ENCODE results near the gene JAG2. TPM values are rescaled to one million over a fixed set of nuclear protein-coding genes. Genes with fewer than 3 reads are reported as not detected.

Gene JAG2
- total and polyA plus RNA-seq, 2 of the 13 experiments (the other 11 are each of a cell fraction or from before 2014, with no cell fraction given) = 0.04 to 0.16 TPM

DNA sequence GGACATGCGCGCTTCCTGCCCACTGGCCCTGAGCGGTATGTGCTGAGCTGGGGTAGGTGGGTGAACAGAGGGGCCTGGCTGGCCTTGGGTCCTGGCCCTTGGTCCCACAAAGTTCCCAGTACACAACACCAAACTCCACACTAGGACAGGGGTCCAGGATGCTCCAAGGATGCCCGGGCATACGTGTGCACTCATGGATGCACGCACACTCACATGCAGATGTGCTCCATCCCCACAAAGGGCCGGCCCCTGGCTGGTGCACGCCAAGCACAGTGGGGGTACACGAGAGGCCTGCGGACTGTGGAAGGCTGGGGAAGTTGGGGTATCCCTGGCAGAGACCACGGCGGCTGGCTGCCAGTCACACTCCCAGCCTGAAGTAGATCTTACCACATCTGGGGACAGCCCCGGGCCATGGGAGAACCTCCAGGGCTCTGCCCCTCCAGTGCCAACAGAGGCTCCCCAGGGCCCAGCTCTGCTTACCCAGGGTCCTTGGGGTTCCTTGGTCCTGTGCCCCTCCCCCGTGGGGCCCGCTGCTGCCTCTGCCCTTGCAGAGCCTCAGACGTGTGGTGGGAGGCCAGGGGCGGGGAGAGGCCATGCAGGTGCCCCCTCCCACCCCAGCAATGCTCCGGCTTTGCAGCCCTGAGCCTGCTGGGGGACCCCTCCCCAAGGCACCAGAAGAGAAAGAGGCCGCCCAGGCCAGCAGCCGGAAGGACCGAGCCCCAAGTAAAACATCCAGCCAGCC lies 36.5 kb upstream of the JAG2 start (continued):
- TF ChIP-seq NONO (IDR thresholded peaks at IDR 0.05) = no peak
- no peak for TF ChIP-seq NONO (CRISPR knock-in tag; conservative IDR thresholded peaks at IDR 0.05)
- TF ChIP-seq SP140L (CRISPR knock-in tag; IDR thresholded peaks at IDR 0.05; ENCODE audit: borderline replicate concordance) = no peak
- TF ChIP-seq, protein P1, sequence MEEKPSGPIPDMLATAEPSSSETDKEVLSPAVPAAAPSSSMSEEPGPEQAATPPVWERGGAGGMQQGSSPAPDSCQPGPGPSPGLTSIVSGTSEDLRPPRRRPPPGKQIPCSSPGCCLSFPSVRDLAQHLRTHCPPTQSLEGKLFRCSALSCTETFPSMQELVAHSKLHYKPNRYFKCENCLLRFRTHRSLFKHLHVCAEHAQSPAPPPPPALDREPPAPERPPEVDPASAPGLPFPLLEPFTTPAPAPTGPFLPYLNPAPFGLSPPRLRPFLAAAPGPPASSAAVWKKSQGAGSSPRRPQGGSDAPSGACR (CRISPR knock-in tag; IDR thresholded peaks at IDR 0.05) = no peak
- no peak for TF ChIP-seq ZNF143 (CRISPR knock-in tag; IDR thresholded peaks at IDR 0.05)
- no peak for TF ChIP-seq FOXK1 (CRISPR knock-in tag; IDR thresholded peaks at IDR 0.05; ENCODE audit: borderline replicate concordance, low read depth)
- no peak for TF ChIP-seq ZNF775 (CRISPR knock-in tag; IDR thresholded peaks at IDR 0.05; ENCODE audit: borderline replicate concordance)
- TF ChIP-seq ZNF550 (CRISPR knock-in tag; IDR thresholded peaks at IDR 0.05; ENCODE audit: borderline replicate concordance) = no peak
- no peak for TF ChIP-seq ZNF510 (CRISPR knock-in tag; IDR thresholded peaks at IDR 0.05; ENCODE audit: low read depth)
- TF ChIP-seq, protein P2, sequence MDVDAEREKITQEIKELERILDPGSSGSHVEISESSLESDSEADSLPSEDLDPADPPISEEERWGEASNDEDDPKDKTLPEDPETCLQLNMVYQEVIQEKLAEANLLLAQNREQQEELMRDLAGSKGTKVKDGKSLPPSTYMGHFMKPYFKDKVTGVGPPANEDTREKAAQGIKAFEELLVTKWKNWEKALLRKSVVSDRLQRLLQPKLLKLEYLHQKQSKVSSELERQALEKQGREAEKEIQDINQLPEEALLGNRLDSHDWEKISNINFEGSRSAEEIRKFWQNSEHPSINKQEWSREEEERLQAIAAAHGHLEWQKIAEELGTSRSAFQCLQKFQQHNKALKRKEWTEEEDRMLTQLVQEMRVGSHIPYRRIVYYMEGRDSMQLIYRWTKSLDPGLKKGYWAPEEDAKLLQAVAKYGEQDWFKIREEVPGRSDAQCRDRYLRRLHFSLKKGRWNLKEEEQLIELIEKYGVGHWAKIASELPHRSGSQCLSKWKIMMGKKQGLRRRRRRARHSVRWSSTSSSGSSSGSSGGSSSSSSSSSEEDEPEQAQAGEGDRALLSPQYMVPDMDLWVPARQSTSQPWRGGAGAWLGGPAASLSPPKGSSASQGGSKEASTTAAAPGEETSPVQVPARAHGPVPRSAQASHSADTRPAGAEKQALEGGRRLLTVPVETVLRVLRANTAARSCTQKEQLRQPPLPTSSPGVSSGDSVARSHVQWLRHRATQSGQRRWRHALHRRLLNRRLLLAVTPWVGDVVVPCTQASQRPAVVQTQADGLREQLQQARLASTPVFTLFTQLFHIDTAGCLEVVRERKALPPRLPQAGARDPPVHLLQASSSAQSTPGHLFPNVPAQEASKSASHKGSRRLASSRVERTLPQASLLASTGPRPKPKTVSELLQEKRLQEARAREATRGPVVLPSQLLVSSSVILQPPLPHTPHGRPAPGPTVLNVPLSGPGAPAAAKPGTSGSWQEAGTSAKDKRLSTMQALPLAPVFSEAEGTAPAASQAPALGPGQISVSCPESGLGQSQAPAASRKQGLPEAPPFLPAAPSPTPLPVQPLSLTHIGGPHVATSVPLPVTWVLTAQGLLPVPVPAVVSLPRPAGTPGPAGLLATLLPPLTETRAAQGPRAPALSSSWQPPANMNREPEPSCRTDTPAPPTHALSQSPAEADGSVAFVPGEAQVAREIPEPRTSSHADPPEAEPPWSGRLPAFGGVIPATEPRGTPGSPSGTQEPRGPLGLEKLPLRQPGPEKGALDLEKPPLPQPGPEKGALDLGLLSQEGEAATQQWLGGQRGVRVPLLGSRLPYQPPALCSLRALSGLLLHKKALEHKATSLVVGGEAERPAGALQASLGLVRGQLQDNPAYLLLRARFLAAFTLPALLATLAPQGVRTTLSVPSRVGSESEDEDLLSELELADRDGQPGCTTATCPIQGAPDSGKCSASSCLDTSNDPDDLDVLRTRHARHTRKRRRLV (CRISPR knock-in tag; IDR thresholded peaks at IDR 0.05) = no peak
